ENCODE results near the gene WFDC2. TPM values are rescaled to one million over a fixed set of nuclear protein-coding genes. Genes with fewer than 3 reads are reported as not detected.

WFDC2 gene
- total RNA-seq, 2 donors from 2014 or later: 117 to 285 TPM

DNA sequence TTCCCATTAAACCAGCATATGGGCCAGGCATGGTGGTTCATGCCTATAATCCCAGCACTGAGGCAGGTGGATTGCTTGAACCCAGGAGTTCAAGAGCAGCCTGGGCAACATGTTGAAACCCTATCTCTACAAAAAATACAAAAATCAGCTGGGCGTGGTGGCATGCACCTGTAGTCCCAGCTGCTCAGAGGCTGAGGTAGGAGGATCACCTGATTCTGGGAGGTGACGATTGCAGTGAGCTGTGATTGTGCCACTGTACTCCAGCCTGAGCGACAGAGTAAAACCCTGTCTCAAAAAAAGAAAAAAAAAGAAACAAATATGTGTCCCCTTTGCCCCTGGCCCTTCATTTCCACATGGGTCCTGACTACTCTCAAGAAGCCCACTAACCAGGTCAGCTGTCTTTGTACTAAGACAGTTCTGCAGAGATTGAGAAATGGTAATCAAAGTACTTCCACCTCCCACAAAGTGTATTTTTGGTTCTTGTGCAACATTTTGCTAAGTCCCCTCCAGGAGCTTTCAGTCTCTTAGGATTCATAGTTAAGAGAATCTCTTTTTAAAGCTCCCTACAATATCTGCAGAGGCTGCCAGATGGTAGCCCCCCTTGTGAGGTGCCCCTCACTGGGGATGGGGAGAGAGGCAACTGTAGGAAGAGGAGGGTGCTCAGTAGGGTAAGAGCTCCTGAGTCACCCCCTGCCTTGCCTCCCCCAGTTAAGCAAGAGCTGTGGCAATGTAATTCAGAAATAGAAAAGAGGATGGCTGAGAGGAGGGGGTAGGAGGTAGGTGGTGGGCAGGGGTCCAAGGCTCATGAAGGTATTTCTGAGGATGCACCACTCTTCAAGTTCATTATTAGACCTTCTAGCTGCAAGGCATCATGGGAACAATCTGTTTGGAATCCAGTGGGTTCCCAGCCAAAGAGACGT is 16.5 kb upstream of the WFDC2 start:
- no peak for DNase-seq
- Histone ChIP-seq H3K36me3 (no peaks in the 10 kb centered on the region), H3K27me3 (no peaks in the 10 kb centered on the region), H3K9ac (ENCODE audit: low read depth in 2 of 2, low read length in 2 of 2) (no peak overlapping the region), H3K4me1 (no peaks in the 10 kb centered on the region), H3K9me3 (no peaks in the 10 kb centered on the region), H3K4me3 (no peak overlapping the region), H3K27ac (no peak overlapping the region)
- TF ChIP-seq, protein P1, sequence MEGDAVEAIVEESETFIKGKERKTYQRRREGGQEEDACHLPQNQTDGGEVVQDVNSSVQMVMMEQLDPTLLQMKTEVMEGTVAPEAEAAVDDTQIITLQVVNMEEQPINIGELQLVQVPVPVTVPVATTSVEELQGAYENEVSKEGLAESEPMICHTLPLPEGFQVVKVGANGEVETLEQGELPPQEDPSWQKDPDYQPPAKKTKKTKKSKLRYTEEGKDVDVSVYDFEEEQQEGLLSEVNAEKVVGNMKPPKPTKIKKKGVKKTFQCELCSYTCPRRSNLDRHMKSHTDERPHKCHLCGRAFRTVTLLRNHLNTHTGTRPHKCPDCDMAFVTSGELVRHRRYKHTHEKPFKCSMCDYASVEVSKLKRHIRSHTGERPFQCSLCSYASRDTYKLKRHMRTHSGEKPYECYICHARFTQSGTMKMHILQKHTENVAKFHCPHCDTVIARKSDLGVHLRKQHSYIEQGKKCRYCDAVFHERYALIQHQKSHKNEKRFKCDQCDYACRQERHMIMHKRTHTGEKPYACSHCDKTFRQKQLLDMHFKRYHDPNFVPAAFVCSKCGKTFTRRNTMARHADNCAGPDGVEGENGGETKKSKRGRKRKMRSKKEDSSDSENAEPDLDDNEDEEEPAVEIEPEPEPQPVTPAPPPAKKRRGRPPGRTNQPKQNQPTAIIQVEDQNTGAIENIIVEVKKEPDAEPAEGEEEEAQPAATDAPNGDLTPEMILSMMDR (IDR thresholded peaks at IDR 0.05): no peak
- intact Hi-C loops (cut with DNase I): no loop called here

DNA sequence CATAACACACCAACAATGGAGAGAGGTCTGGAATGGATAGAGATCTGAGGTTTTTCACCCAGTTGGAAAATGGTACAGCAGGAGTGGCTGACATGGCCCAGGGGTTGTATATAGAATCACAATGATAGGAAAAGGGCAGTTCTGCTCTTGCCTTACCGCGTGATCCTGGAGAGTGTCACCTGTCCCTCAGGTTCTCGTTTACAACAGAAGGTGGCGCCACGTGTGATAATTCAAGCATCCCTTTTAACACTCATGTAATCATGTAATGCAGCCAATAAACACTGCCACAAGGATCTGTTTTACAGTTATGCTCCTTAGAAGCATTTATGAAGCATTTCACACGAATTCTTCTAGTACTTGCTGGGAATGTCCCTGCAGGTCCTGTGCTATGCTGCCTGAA is 12.9 kb upstream of the WFDC2 start:
- intact Hi-C loops (cut with DNase I): no loop called here
- Histone ChIP-seq H3K4me3 (no peak overlapping the region), H3K36me3 (no peaks in the 10 kb centered on the region), H3K27me3 (no peaks in the 10 kb centered on the region), H3K9me3 (no peaks in the 10 kb centered on the region), H3K27ac (no peak overlapping the region), H3K9ac (ENCODE audit: low read depth in 2 of 2, low read length in 2 of 2) (no peak overlapping the region), H3K4me1 (no peaks in the 10 kb centered on the region)
- TF ChIP-seq, protein P1 (IDR thresholded peaks at IDR 0.05): peak; percentile 51
- DNase-seq: peak; percentile 77

DNA sequence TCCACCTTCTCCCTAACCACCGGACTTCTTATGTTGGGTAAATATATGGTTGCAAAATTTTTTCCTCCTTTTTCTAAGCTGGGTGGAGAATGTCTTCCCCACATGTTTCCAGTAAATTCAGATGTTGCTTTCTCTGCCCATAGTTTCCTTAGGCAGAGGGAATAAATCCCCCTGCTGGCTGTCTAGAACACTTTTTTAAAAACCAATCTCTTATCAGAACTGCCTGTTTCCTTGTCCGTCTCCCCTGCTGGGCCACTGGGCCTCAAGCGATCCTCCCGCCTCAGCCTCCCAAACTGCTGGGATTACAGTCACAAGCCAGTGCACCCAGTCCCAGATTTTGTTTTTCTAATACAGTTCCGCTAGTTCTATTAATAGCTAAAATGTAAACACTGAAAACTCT is 9.9 kb upstream of the WFDC2 start:
- no peak for DNase-seq

DNA sequence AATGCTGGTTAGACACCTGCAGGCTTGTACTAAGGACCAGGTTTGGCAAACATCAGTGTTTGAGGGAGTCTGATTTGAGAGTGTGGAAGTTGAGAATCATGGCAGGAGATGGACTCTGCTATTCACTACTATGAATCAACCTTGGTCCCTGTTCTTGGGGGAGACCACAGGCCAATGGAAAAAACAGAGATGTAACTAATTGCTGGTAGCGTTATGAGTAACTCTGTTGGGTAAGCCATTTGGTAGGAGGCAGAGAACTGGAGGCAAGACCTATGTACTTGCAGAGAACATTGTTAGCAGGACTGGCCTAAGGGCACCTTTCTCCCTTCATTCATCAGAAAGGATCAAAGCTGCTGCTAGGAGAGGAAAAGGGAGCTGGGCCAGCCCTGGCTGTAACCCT is 8.3 kb upstream of the WFDC2 start:
- TF ChIP-seq, protein P1 (IDR thresholded peaks at IDR 0.05): no peak
- intact Hi-C loops (cut with DNase I): no loop called here

More for the DNA sequence above, 9.9 kb upstream of the WFDC2 start:
- Histone ChIP-seq H3K36me3 (no peaks in the 10 kb centered on the region), H3K4me3 (no peak overlapping the region), H3K27ac (no peak overlapping the region), H3K4me1 (no peaks in the 10 kb centered on the region), H3K27me3 (no peaks in the 10 kb centered on the region), H3K9ac (ENCODE audit: low read depth in 2 of 2, low read length in 2 of 2) (no peak overlapping the region), H3K9me3 (no peaks in the 10 kb centered on the region)
- TF ChIP-seq, protein P1 (IDR thresholded peaks at IDR 0.05): no peak
- intact Hi-C loops (cut with DNase I): no loop called here

DNA sequence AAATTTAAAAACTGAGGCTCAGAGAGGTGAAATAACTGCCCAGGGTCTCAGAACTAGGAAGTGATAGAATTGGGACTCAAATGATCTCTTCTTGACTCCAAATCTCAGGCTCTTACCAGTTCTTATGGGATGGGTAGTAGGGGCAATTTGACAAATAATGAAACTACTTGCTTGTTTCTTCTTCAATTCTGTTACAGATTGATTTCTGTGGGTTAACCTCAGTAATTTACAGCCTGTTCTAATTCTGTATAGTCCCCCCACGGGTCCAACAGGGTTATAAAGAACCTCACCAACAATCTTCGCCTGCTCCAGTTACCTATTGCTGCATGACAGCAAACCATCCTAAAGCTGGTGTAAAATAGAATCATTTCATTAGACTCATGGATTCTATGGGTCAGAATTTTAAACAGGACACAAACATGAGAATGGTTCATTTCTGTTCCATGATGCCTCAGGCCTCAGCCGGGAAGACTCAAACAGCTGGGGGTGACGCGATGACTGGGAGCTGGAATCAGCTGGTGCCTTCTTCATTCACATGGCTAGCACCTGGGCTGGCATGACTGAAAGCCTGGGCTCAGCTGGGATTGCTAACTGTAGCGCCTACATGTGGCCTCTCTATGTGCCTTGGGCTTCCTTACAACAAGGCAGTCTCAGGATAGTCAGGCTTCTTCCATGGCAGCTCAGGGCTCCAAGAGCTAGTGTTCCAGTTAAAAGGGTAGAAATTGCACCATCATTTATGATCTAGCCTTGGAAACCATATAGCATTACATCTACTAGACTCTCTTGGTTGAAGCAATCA is 6.6 kb upstream of the WFDC2 start:
- Histone ChIP-seq H3K4me1 (no peaks in the 10 kb centered on the region), H3K27me3 (no peaks in the 10 kb centered on the region), H3K9ac (ENCODE audit: low read depth in 2 of 2, low read length in 2 of 2) (no peak overlapping the region), H3K36me3 (no peaks in the 10 kb centered on the region), H3K27ac (no peak overlapping the region), H3K4me3 (no peak overlapping the region), H3K9me3 (no peaks in the 10 kb centered on the region)
- intact Hi-C loops (cut with DNase I): no loop called here
- DNase-seq: no peak
- TF ChIP-seq, protein P1 (IDR thresholded peaks at IDR 0.05): no peak

More for the DNA sequence above, 8.3 kb upstream of the WFDC2 start:
- Histone ChIP-seq H3K9me3 (no peaks in the 10 kb centered on the region), H3K4me1 (no peaks in the 10 kb centered on the region), H3K9ac (ENCODE audit: low read depth in 2 of 2, low read length in 2 of 2) (no peak overlapping the region), H3K27ac (no peak overlapping the region), H3K36me3 (no peaks in the 10 kb centered on the region), H3K27me3 (no peaks in the 10 kb centered on the region), H3K4me3 (no peak overlapping the region)
- DNase-seq: no peak
